Activated T-cell treated with anti-CD3 and anti-CD28 coated beads, Interleukin-2, amount 50 U/mL, for 24 hours (primary cell): ENCODE measurements around the gene UBXN6.

Experiments used
- DNase-seq: peaks from one replicate; pipeline ENCODE4 v3.0.0-alpha.2; 2020
- H3K27ac Mint-ChIP-seq: 2 replicates; pipeline ENCODE4 v1.8.0; 2020; ENCODE audit warnings: mild to moderate bottlenecking, mixed read lengths
- H3K27me3 Mint-ChIP-seq: 2 replicates; pipeline ENCODE4 v1.8.0; 2020; ENCODE audit warnings: mixed read lengths
- H3K36me3 Mint-ChIP-seq: 2 replicates; pipeline ENCODE4 v1.8.0; 2020; ENCODE audit warnings: low read depth, mixed read lengths
- H3K4me1 Mint-ChIP-seq: 2 replicates; pipeline ENCODE4 v1.8.0; 2020; ENCODE audit warnings: low read depth, mixed read lengths
- H3K4me3 Mint-ChIP-seq: 2 replicates; pipeline ENCODE4 v1.8.0; 2020; ENCODE audit warnings: mild to moderate bottlenecking, moderate library complexity, mixed read lengths
- H3K9me3 Mint-ChIP-seq: 2 replicates; pipeline ENCODE4 v1.8.0; 2020; ENCODE audit warnings: mixed read lengths

UBXN6 gene

DNA sequence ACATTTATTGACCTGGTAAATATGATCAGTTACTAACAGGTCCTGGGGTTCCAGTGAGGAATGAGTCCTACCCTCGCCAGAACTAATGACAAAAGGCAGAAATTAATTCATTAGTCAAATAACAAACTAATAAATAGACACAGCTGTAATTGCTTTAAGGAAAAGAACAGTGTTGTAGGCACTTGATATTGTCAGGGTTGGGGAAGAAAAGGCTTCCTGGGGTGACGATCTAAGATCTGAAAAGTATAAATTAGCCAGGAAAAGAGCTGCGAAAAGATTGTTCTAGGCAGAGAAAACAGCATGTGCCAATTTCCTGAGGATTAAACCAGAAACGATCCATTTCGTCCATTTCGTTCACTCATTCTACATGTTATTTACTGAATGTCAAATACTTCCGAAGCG, 55.8 kb downstream of the UBXN6 start:
- peaks cover 57% of the 10 kb centered on the region for H3K4me1 Mint-ChIP-seq
- H3K36me3 Mint-ChIP-seq, result peaks cover 62% of the 10 kb centered on the region
- peak overlapping the region; percentile 93 for H3K27ac Mint-ChIP-seq
- DNase-seq, result no peak
- no peaks in the 10 kb centered on the region for H3K9me3 Mint-ChIP-seq
- H3K4me3 Mint-ChIP-seq, result peak overlapping the region; percentile 94
- H3K27me3 Mint-ChIP-seq, result no peaks in the 10 kb centered on the region

DNA sequence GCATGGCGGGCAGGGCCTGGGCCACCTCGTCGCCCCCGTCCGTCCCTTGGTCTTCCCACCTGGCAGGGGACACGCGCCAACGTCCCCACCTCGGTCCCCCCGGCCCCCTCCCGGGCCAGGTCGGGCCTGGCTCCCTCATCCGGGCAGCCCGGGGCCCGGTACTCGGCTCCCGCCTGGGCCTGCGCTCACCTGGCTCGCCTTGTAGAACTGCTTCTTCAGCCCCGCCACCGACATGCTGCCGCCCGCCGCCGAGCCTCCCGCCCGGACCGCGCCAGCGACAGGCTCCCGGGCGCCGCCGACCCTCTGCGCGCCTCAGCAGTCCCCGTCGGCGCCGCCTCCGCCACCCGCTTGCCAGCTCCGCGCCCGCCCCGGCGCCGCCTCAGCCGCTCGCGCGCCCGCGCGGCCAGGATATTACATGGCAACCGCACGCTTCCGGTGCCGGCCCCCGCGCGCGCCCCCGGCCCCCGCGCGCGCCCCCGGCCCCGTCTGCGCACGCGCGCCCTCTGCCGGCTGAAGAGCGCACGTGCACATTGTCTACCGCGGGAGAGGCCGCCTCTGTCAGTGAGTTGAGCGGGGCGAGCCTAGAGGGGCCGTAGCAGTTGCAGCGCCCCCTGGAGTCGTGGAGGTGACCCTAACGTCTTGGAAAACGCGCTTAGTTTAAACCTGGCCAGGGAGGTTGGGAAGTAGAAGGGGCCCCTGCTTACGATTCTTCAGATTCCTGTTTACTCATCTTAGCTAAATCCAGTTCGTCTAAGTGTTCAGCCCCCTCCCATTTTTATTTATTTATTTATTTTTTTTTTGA, 57.3 kb downstream of the UBXN6 start, which contains the start of gene SH3GL1:
SH3GL1 (minus strand) TSS at position 413 of the 802 bp plus-strand sequence; CDS start at position 234, 179 bp downstream.
- no peaks in the 10 kb centered on the region for H3K27me3 Mint-ChIP-seq
- H3K4me1 Mint-ChIP-seq, result peaks cover 64% of the 10 kb centered on the region
- H3K36me3 Mint-ChIP-seq, result peaks cover 61% of the 10 kb centered on the region
- peak; percentile 95 for DNase-seq
- H3K4me3 Mint-ChIP-seq, result peak within 1 kb of the TSS; percentile 94
- no peaks in the 10 kb centered on the region for H3K9me3 Mint-ChIP-seq
- peak within 1 kb of the TSS; percentile 93 for H3K27ac Mint-ChIP-seq

GRCh38 chr19:4399812-4400134, 57.8 kb downstream of the UBXN6 start:
- Mint-ChIP-seq H3K4me1 (peaks cover 66% of the 10 kb centered on the region), H3K4me3 (peak overlapping the region; percentile 94), H3K9me3 (no peaks in the 10 kb centered on the region), H3K36me3 (peaks cover 61% of the 10 kb centered on the region), H3K27ac (peak overlapping the region; percentile 91), H3K27me3 (no peaks in the 10 kb centered on the region)
- DNase-seq, result no peak

DNA sequence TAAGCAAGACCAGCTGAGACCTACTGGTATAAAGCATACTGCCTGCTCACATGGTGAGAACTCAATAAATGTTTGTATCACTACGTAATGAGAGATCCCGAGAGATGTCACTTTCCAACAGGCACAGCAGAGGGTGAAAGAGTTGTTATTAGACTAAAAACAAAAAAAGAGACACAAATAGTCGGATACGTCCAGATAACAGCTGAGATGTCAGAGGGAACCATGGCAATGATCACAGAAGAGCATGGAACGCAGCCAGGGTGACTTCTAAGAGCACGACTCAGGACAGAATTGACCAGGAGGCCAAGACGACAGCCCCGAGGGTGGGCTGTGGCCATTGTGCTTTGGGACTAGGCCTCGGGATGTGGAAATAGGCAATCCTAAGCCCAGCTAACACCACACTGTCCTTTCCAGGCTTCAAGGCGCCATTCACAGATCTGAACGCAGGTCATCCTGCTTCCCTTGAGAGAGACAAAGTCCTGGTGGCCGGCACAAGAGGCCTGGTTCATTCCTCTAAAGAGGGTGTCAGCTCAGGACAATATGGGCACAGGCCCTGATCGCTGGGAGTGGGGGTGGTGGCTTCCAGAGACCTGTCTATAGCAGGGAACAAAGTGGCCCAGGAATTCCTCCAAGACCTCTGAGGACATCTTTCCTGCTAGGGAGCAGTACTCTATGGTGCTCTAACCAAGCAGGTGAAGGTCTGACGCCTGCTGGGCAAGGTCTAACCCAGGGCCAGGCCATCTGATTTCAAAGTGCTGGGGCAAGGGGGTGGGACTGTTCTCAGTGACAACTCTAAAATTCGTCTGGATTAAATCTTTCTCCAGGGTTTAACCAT, 60.4 kb downstream of the UBXN6 start:
- Mint-ChIP-seq H3K27me3 (no peaks in the 10 kb centered on the region), H3K4me3 (no peak overlapping the region), H3K27ac (no peak overlapping the region), H3K9me3 (no peaks in the 10 kb centered on the region), H3K4me1 (peaks cover 65% of the 10 kb centered on the region), H3K36me3 (peaks cover 58% of the 10 kb centered on the region)
- DNase-seq, result no peak
